ENCODE measurements around the gene ZBTB21.
A peak's percentile ranks its signal among the peaks of the same experiment; 100 is the strongest.
"Not testable (repeated sequence)": the region's sequence is repeated elsewhere in the genome, so short reads cannot be mapped to it uniquely, and the experiment has no call there.

ZBTB21 gene

DNA sequence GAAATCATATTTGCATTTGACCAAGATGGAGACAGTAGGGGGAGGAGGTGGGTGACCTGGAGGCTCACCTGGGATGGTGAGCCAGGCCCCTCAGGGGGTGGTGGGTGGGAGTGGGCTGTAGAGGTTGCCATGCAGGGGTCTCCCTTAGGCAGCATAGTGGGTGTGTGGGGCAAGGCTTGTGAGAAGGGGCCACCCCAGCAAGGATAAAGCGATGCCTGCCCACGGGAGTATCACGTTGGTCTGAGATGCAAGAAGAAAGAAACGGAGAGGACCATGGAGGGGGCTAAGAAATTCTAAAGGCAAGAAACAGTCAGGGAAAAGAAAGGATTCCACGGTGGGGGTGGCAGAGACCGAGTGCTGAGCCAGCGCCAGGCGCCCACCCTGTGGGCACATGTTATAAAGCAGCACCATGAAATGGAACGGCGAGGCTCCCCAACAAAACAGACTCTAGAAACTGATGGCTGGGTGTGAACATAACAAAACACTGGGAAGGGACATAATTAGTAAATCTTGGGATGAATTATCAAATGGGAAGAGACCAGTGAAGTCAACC lies 44.6 kb downstream of the ZBTB21 start:
- DNase-seq = no peak

DNA sequence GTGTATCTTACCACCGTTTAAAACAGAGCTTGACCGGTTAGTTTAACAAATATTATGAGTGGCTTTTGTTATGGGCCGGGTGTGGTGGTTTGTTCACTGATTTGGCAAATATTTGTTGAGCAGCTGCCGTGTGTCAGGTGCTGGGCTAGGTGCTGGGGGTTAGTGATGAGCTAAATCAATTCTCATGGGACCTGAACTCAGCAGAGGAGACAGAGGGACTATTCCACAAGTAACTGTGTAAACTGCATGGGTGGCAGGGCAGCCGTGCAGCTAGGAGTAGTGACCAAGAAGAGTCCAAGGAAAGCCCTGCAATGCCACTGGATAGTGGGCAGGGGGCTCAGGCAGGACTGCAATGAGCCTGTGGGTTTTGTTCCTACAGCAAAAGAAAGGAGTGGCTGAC lies 45.1 kb downstream of the ZBTB21 start:
- peak; percentile 11 to 52 for DNase-seq

DNA sequence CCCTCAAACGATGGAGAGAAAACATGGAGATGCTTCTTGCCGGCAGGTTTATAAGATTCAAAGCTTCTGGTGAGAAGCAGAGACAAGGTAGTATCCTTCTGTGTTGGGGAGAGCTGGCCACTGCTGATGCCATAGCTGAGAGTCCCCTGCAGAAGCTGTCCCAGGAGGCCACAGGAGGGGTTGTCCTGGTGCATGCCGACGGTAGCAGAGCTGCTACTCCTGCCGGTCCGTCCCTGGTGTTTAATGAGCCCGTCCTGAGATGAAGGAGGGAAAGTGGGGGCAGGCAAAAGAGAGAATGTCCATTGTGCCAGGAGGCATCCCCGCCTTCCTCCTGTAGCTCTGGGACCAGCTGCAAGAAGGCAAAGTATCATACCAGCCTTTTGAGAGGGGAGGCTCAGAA lies 46.0 kb downstream of the ZBTB21 start:
- DNase-seq = no peak

DNA sequence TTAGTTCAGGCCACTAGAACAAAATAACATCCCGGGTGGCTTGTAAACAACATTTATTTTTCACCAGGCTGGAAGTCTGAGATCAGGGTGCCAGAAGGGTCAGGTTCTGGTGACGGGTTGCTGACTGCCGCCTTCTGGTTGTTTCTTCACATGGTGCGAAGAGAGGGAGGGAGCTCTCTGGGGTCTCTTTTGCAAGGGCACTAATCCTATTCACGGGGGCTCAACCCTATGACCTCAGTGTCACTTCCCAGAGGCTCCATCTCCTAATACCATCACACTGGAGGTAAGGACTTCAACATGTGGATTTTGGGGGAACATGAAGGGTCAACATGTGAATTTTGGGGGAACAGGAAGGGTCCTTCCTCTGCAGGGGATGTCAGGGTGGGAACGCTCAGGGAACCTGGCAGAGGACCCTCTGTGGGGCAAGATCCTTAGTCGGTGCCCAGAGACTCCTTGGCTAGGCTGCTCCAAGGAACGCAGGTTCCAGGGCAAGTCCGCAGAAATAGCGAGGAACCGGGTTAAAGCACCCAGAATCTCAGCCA lies 47.7 kb downstream of the ZBTB21 start:
- no peak for DNase-seq

DNA sequence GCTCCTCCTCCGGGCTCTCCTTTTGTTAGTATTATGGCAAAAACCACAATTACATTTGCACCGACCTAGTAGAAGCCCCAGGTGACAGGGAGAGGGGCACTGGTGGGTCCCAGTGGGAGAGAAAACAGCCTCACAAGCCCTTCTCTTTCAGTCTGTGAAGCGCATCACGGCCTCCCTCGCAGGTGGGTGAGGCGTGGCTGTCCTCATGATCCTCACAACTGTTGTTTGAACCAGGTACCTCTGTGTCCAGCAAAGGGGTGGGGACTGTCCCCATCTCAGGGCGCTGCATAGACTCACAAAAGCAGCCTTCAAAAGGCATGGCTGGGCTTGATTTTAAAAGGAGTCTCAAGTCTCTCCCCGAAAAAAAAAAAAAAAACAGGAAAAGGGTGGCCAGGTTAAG lies 48.4 kb downstream of the ZBTB21 start:
- no peak for DNase-seq

DNA sequence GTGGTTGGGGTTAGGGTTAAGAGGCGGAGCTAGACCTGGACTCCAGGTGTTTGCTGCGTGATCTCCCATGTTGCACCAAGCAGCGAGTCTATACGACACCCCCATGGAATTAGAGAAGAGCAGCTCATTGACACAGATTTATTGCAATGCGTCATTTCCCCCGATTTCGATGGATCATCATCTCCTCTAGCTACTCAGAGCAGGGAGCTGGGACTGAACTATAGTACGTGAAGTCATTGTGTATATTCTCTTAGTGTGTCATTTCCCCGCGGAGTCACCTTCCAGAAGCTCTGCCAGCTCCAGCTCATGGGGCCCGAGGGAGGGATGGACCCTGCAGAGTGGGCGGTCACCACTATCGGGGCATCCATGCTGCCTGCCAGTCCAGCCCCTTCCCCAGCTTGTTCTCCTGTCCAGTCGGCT lies 48.9 kb downstream of the ZBTB21 start:
- no peak for DNase-seq

DNA sequence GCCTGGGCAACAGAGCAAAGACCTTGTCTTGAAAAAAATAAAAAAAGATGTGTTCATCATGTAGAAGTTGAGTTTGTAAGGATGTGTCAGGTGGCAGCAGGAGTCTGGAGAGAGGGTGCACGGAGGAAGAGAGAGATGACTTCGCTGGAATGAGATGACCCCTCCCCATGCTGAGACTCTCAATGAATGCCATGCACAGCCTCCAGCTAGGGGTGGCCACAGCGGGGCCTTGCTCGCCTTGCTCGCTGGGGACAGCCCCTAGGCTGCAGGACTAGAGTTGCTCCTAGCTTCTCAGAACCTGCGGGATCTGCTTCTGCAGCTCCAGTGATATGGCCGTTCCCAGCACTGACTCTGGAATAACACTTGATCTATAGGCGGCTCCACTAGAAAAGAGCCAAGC lies 49.8 kb downstream of the ZBTB21 start:
- no peak for DNase-seq

DNA sequence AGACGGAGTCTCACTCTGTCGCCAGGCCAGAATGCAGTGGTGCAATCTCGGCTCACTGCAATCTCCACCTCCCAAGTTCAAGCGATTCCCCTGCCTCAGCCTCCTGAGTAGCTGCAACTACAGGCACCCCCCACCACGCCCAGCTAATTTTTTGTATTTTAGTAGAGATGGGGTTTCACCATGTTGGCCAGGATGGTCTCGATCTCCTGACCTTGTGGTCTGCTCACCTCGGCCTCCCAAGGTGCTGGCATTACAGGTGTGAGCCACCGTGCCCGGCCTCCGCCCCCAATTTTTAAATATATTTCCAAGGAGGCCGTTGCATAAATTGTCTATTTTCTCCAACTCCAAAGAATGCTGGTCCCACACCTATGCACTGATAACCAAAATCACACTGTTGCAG lies 50.5 kb downstream of the ZBTB21 start:
- DNase-seq = not testable (repeated sequence)

DNA sequence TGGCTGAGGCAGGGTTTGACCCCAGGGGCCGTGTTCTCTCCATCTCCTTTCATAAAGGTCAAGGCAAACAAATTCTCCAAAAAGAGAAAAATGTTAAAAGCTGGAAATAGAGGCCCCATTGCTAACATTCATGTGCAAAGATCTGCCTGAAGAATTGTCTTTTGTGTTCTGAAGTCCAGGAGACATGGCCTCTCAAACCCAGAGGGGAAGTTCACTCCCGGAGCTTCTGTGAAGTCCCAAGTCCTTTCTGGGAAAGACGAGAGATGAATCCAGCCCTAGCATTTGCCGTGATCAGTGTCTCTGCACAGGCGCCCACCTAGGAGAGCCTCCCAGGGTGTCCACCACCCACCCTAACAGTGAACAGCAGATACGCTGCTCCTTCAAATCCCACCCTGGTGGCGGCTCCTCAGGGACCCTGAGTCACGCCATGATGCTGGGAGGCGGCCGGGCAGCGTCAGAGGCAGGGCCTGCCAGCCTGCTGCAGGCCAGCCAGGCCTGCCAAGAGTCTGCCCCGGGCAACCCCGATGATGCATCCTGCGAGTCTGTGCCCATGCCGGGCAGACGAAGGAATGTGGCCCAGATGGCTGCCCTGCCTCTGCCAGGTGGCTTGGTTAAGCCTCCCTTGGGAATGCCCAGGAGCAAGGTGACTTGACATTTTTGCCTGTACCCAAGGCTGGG lies 51.1 kb downstream of the ZBTB21 start:
- DNase-seq = no peak

DNA sequence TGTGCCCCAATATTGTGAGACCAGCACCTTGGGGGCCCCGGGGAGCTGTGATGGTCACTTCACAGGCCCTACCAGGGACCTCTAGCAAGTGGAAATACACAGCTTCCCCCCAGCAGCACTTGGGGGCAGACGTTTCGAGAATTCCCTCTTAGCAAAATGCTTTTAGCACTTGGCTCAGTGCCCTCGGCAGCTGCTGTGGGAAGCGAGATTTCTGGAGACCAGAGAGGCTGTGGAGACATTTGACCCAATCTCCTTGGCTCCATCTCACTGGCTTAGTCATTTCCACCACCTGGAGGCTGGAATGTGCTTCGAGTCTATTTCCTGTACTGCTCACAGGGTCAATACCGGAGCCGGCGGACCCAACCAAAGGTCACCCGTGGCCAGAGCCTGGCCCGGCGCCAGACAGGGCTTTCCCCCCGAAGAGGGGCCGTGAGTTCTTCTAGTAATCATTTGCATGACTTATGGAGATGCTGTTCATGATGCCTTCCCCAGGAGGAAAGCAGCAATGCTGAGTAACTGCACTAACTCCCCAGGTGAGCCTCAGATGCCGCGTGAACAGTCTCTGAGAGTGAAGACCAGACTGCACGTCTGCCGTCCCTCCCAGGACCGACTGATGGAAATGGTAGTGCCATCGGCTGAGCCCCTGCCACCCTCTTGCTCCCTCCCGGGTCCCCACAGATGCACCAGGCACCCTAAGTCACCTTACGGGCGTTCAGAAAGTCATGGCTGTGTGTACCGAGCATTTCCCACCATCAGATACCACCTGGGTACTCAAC lies 52.0 kb downstream of the ZBTB21 start:
- no peak for DNase-seq

DNA sequence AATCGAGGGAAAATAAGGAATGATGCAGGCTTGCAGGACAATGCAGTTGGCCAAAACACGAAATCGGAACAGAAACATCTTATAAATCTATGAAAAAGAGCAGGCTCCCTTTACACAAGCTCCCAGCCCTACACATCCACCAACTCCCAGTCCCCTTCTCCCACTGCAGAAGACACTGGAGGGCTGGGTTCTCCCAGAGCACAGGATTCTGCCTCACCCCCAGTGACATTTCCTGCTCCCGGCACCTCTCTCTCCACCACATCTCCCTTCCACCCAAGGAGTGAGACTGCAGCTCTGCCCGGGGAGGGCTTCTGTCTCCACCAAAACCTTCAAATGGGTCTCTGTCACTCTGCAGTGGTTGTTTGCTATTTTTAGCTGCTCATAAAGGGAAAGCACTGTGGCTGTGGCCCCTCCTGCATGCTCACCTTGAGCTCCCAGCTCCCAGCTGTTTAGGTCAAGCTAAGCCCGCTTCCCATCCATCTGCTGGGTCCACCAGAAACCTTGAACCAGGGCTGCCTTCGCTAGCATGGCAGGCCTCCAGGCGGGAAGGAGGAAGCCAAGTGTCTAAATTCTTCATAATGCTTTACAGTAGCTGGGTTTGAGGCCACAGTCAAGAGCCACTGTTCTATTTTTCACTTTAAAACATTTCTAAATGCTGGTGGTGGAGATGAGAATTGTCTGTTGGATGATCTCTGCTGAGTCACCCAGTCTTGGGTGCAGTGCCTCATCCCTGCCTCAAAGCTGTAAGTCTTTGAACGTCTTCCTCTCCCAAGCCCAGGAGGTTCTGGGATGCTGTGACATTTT lies 53.0 kb downstream of the ZBTB21 start:
- DNase-seq = peak in 1 of 2 experiments; percentile 14

DNA sequence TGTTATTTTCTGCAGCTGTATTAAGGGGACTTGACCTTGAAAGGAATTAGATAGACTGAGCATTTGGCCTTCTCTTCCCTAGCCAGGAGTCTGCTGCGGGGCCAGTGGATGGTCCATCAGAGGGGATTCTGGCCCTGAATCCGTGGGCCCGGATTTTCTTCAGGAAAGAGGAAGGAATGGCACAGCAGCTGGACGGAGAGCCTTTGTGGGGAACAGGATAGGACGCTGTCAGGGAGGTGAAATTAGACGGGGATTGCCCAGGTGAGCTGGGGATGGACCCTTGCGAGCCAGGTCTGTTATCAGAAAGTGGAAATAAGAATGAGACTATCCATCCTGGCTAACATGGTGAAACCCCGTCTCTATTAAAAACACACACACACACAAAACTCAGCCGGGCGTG lies 54.6 kb downstream of the ZBTB21 start:
- DNase-seq = no peak

DNA sequence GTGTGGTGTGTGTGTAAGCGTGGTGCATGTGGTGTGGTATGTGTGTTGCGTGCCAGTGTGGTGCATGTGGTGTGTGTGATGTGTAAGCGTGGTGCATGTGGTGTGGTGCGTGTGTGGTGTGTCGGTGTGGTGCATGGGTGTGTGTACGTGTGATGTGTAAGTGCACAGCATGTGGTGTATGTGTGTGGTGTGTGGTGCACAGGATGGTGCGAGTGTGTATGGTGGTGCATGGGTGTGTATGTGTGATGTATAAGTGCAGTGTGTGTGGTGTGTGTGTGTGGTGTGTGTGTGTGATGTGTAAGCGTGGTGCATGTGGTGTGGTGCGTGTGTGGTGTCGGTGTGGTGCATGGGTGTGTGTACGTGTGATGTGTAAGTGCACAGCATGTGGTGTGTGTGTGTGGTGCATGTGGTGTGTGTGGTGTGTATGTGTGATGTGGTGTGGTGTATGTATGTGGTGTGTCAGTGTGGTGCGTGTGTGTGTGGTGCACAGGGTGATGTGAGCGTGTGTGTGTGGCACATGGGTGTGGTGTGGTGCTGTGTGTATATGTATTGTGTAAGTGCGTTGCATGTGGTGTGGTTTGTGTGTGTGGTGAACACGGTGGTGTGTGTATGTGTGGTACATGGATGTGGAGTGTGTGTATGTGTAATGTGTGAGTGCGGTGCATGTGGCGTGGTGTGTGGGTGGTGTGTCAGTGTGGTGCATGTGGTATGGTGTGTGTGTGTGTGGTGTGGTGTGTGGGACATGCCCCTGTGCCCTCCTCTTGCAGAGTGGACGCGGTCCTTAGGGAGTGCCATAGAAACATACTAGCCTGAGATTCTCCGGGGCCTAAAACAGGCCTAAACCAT lies 55.3 kb downstream of the ZBTB21 start:
- no peak for DNase-seq

DNA sequence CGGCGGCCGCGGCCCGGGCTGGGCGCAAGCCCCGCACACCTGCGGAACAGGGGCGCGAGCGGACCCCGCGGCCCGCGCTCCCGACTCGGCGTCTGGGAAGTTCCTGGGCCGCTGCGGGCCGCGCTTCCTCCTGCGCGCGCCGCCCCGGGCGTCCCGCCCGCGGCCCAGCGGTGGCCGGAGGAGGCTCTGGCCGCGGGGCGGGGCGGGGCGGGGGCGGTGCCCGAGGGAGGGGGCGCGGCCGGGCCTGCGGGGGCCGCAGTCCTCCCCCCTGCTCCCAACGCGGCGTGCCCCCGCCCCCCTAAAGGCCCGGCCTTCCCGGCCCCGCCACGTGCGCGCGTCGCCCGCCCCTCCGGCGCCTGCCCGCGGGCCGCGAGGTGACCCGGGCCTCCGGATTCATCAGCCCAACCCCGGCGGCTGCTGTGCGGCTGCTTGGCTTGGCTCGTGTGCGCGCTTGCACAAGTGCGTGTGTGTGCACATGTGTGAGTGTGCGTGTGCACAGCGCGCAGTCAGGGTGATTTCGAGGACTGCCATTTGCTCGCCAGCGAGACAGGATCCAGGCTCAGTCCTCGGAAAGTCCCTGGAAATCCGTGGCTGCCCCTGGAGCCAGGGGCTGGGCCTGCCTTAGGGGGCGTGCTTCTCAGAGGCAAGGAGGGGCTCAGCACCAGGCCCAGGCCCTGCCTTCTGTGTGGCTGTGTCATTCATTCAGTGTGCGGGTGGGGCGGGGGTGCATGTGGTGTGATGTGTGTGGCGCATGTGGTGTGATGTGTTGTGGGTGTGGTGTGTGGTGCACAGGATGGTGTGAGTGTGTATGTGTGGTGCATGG lies 56.1 kb downstream of the ZBTB21 start, which contains the start of gene C2CD2:
TSS of gene C2CD2 (minus strand) at position 188 of the 823 bp plus-strand sequence. CDS start 370 bp downstream, outside the sequence.
- DNase-seq = peak; percentile 55 to 78

DNA sequence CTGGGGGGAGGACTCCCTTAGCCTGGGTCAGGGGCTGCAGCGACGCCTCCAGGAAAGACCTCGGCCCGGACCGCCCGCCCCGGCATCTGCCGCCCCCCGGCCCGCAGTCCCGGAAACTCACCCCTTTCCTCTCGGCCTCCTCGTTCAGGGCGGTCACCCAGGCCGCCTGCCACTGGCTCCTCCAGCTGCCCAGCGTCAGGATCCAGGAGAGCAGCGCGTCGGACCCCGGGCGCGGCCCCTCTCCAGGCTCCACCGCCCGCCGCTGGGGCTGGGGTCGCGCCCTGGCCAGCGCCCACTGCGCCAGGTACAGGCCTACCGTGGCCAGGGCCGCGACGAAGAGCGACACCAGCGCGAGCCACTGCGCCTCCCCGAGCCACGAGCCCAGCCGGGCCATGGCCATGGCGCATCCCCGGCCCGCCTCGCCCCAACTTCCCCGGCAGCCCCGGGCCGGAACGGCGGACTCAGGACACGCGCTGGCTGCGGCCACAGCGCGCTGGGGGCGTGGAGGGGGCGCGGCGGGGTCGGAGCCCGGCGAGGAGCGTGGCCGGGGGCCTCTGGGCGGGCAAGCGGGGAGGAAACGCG lies 56.8 kb downstream of the ZBTB21 start:
- peak in 1 of 2 experiments; percentile 53 for DNase-seq

DNA sequence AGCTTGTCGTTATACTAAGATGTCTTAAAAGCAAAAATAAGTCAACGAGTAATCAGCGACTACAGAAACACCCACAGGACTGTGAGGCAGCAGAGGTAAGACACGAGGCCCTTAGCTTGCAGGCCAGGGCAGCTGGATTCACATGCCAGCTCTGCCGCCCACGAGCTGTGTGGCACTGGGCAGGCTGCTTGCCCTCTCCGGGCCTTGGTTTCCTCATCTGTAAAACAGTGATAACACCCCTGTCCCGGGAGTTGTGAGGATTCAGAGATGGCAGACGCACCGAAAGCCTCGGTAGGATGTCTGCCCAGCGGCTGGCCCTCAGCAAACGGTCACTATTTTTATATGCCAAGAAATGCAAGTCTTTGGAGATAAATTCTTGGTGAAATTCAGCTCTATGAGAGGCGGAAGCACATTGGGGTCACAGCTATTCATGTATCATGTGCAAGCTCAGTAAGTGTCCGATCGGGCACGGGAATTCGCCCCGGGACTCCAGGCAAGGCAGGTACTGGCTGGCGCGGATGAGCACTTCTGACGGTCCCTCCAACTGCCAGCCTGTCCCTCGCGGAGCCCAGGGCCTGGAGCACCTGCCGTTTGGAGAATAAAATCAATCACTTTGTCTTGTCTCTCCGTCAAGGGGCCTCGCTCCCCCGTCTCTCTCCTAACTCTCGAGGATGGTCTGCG lies 57.5 kb downstream of the ZBTB21 start:
- DNase-seq = peak; percentile 45 to 74

DNA sequence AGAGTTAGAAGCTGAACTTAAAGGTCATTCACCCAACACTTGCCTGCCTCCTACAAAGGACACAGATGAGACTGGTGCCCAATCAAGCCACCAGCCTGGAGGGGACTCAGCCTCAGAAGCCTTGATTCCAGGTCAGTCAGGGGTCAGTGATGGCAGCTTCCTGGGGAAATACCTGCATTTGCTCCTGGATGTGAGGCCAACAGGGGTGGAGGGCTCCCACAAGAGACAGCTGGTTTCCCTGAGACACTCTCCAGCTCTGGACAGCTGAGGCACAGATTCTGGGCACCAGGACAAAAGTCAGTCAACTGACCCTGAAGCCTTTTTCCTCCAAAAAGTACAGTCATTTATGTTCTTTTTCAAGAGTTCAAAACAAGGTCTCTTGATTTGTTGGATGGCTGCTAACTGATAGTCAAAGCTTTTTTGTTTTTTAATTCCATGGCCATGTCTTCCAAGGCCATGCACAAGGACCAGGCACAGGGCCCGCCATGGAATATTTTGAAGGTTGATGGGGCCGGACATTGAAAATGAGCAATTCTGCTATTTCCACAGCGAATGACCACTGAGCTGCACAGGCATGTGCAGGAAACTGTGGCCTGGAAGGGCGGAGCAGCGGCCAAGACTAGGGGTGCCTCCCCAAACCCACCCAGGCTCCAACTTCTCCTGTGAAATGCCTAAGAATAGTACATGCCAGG lies 58.1 kb downstream of the ZBTB21 start:
- no peak for DNase-seq

DNA sequence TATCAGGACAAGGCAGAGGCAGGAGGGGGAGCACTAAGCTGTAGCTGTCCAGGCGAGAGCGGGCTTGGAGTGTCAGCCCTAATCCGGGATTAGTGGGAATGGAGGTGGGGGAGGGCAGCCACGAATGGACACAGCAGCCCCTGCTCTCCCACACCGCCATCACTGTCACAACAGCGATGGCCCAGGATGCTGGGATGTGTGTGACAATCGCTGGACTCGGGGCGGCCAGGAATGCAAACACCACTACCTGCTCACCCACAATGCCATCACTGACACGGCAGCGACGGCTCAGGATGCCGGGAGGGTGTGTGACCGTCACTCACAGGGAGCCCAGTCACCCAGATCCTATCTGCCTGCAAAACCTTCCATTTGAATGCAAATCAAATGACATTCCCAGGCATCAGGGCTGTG lies 59.2 kb downstream of the ZBTB21 start:
- DNase-seq = peak in 1 of 2 experiments; percentile 88

DNA sequence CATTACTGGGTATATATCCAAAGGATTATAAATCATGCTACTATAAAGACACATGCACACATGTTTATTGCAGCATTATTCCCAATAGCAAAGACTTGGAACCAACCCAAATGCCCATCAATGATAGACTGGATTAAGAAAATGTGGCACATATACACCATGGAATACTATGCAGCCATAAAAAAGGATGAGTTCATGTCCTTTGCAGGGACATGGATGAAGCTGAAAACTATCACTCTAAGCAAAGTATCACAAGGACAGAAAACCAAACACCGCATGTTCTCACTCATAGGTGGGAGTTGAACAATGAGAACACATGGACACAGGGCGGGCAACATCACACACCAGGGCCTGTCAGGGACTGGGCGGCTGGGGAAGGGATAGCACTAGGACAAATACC lies 60.5 kb downstream of the ZBTB21 start:
- not testable (repeated sequence) for DNase-seq
